Endothelial cell of umbilical vein (primary cell): ENCODE results near the gene ADRA2C.

Experiments used
- CTCF ChIP-seq, 2 donors: IDR thresholded peaks; 1 replicate in 1 of 2; 2 replicates in 1 of 2; pipeline ENCODE4 v1.5.1; 2011; ENCODE audit warnings: low read length in 2 of 2, mild to moderate bottlenecking in 2 of 2, moderate library complexity in 2 of 2, control low read depth in 1 of 2, inconsistent platforms in 1 of 2, low read depth in 1 of 2; ENCODE audit not compliant: insufficient read depth in 1 of 2; ENCODE audit errors: extremely low read depth in 1 of 2
- MYC ChIP-seq: IDR thresholded peaks from one replicate; pipeline ENCODE4 v1.6.1; 2011; ENCODE audit warnings: mild to moderate bottlenecking, low read depth, low read length
- POLR2A ChIP-seq: IDR thresholded peaks from 2 replicates; pipeline ENCODE4 v1.6.1; 2012; ENCODE audit warnings: low read depth, mild to moderate bottlenecking, control low read depth, low read length
- POLR2AphosphoS5 ChIP-seq: IDR thresholded peaks from 2 replicates; pipeline ENCODE4 v1.6.1; 2012; ENCODE audit warnings: low read depth, mild to moderate bottlenecking, control low read depth, low read length, moderate library complexity; ENCODE audit not compliant: insufficient read depth

- no peak for TF ChIP-seq POLR2A
- no peak for TF ChIP-seq MYC
- no peak for TF ChIP-seq CTCF (IDR thresholded peaks at IDR 0.05; ENCODE audit: extremely low read depth in 1 of 2, insufficient read depth in 1 of 2, low read depth in 1 of 2, low read length in 2 of 2)
- TF ChIP-seq POLR2AphosphoS5, result no peak
Observed at GRCh38 chr4:3746701-3747580, 19.2 kb upstream of the ADRA2C start.
